Measurements from ENCODE around the gene GPR31.

GRCh38 chr6:167165858-167166471, 8.2 kb upstream of the GPR31 start:
- no peak for TF ChIP-seq CTCF (IDR thresholded peaks at IDR 0.05; ENCODE audit: low read depth, low read length, poor library complexity, severe bottlenecking)
- TF ChIP-seq EZH2phosphoT487 (IDR thresholded peaks at IDR 0.05; ENCODE audit: borderline replicate concordance, low read length): no peak

All from DOHH2 (cell line).